Measurements from ENCODE around the gene APBA1.
"Not testable (repeated sequence)": the region's sequence is repeated elsewhere in the genome, so short reads cannot be mapped to it uniquely, and the experiment has no call there.

The APBA1 gene

GRCh38 chr9:69603656-69604055, 68.5 kb downstream of the APBA1 start:
- no peak for DNase-seq

- no peak for DNase-seq
These were observed 69.4 kb downstream of the APBA1 start for GRCh38 chr9:69602773-69603172.

GRCh38 chr9:69601698-69602097, 70.5 kb downstream of the APBA1 start:
- no peak for DNase-seq

DNA sequence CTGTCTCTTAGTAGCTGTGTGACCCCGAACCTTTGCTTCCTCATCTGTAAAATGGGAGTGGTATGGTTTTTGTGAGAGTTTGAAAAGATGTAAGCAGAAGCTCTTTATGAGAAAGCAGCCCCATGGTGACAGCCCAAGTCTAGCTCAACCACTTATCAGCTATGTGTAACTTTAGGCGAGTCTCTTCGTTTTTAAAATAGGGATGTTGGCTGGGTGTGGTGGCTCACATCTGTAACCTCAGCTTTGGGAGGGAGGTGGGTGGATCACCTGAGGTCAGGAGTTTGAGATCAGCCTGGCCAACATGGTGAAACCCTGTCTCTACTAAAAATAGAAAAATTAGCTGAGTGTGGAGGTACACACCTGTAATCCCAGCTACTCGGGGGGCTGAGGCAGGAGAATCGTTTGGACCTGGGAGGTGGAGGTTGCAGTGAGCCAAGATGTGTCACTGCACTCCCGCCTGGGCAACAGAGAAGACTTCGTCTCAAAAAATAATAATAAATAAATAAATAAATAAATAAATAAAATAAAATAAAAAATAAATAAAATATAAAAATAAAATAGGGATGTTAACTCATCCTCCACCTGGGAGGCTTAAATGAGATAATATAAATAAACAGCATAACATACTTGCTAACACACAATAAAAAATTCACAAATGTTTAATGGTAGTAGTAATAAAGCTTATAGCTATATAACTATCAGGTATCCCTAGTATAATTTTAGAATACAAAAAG, 71.7 kb downstream of the APBA1 start:
- no peak for DNase-seq

DNA sequence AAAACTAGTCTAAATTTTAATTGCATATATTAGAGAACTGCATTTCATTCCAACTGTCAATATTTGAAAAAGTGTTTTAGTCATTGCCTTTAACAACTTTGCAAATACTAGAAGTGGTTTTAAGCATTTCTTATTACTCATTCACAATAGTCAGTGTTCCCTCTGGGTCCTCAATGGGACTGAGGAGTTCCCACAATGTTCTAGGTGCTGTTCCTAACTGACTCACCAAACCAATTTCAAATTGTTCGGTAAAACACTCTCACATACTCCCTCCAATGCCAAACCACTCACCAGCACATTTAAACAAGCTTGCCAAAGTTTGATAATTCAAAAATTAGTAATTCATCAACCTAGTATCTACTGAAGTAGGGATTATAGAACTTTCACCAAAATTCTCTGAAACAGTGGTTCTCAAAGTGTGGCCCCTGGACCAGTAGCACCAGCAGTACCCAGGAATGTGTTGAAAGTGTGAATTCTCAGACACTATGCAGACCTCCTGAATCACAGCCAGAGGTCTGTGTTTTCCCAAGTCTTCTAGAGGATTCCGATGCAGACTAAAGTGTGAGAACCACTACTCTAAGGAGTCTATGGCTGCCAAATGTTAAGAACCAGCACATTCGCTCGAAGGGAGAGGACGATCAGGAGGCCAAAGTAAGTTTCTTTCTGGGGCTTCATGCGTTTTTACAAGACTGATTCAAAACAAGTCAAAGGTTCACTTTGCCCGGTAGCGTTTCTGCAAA, 72.8 kb downstream of the APBA1 start:
- no peak for DNase-seq

DNA sequence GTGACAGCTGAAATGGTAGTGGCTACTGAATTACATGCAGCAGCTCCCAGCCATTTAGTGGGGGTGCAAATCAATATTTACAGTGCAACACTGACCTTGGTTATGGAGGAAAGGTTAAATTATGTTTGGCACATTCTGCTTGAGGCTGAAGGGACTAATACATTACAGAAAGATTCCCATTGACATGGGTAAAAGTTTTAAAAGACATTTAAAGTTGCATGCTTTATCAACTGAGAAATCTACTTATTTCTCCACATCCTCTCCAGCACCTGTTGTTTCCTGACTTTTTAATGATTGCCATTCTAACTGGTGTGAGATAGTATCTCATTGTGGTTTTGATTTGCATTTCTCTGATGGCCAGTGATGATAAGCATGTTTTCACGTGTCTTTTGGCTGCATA, 75.3 kb downstream of the APBA1 start:
- not testable (repeated sequence) for DNase-seq

- no peak for DNase-seq
These were observed 78.0 kb downstream of the APBA1 start for GRCh38 chr9:69594180-69594579.

DNA sequence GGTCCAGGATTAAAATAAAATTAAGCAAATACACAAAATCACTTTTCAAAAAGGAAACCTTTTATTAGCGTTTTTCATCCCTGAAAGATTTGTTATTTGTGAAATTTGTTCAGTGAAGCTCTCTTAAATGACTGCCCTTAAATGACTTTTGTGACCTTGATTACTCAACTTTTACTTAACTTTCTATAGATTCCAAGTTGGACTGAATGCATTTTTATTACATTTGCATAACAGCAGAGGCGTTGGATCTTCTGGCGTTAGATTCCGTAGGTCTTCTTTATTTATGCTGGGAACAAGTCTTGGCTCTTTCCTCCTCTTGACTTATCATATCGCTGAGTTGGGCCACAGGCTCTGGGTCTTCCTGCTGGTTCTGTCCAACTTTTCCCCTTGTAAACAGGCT, 78.4 kb downstream of the APBA1 start:
- no peak for DNase-seq

- no peak for DNase-seq
These were observed 78.9 kb downstream of the APBA1 start for GRCh38 chr9:69593301-69593700.

DNA sequence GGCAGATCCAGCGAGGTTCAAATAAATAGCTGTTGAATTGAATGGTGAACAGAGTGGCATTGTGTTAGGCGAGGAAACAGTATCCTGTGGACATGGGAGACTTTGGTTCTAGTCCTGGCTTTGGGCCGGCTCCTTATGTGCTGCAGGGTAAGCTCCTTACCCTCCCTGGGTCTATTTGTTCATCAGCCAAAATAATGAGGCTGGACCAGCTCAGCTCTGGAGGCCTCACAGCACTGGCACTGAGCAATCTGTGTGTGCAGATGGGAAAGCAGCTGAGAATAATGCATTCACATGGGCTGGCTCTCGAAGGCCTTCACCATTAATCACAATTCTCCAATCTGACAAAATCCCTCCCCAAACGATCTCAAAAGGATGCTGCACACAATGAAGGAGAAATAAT, 81.9 kb downstream of the APBA1 start:
- DNase-seq: no peak

DNA sequence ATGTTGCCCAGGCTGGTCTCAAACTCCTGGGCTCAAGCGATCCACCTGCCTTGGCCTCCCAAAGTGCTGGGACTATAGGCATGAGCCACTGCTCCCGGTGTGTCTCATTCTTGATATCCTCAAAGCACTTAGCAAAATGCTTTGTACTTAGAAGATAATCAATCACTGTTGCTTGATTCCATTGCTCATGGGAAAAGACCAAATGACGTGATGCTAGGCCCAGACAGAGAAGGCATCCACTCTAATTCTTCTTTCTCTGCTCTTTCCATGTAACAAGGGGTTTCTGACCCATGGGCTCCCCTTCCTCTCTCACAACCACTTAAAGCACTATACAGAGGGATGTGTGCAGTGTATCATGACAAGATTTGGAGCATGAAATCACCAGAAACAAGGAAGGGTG, 83.0 kb downstream of the APBA1 start:
- DNase-seq: no peak

DNA sequence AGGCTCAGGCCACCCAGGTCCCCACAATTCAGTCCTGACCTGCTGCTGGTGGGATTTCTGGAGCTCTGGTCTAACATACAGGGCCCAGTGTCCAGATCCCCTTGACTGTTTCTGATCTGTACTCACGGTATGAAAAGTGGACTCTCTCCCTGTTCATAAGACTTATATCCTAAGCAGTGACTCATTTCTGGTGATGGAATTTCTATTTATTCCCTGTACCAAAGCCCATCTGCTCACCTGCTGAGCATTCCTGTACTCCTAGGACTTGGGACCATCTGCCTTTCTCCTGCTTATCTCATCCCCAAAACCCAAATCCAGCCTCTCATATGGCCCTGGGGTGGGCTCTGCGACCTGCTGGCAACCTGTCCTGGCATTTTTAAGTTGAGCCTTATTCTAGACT, 86.6 kb downstream of the APBA1 start:
- DNase-seq: no peak

- DNase-seq: no peak
These were observed 87.4 kb downstream of the APBA1 start for GRCh38 chr9:69584759-69585158.

DNA sequence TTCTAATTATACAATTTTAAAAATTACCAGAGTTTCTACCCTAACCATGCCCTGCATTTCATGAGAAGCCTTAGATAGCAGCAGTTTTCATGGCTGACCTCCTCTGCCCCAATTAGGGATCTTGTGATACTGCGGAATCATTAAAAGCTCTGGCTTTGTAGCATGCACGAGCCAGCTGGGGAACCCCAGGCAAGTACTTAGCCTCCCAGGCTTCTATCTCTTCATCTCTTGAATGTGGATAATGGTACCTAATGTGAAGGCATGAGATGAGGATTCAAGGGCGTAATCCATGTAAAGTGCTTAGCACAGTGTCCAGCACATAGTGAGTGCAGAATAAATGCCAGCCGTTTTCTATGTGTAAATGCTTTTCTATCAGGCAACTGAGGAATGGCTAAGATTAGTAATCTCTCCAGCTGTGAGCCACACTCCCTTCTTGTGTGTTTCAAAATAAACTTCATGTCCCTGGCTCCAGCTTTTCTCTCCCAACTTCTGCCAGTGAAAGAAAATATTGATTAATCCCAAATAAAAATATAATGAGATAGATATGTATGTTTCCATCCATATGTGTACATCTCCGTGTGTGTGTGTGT, 88.4 kb downstream of the APBA1 start:
- DNase-seq: no peak

DNA sequence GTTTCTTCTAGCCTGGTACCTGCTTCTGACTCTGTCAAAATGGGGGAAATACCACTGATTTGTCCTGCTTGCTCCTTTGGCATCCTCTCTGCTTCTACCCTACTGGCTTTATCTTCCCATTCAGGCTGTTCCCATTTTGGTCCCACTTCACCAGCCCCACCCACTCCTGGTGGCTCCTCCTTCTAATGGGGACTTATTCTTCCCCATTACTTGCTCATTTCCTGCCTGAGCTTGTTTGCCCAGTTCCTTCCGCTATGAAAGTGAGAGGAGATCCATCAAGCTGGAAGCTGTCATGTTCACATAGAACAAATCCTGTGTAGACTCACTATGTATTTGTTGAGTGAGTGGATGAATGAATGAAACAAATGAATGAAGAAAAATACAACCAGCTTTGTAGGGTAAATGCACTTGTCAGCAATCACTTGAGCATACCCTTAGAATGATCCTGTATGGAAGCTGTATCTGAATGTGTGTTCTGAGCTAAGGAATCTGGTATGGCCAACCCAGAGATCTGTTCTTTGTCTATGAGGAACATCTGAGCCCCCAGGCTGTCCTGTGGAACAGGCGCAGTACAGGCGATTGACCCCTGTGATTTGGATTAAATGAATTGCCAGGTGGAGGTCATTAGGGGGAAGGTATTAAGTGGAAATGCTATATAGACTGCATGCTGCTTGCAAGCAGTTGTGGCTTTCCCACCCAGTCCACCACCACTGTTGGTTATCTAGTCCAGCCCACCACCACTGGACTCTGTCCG, 89.5 kb downstream of the APBA1 start:
- peak; percentile 1 for DNase-seq

- DNase-seq: no peak
These were observed 90.2 kb downstream of the APBA1 start for GRCh38 chr9:69582018-69582417.

DNA sequence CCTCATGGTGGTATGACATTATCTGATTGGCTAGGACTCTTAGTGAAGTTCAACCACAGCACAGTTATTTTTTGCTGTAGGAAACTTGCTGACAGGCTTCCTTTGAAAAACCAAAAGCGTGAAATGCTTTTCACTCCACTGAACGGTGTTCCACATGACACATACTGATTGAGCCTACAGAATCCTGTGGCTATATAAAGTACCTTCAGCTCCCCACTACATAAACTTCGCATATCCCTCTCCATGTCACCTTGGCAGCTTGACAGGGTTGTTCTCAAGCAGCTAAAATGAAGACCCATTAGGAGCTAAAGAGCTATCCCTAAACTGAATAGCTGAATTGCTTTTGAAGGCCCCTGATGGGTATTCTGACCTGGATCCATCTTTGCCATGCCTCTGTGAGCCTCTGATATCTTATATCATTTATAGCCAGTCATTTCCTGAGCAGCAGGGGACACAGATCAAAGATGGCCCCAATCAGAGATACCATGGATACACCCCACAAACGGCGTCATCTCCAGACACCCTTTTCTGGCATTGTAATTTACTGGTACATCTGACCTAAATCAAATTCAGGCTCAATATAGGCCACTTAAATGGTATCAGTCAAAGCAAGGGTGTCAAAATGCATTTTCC, 91.5 kb downstream of the APBA1 start:
- no peak for DNase-seq

- DNase-seq: peak; percentile 6
These were observed 92.2 kb downstream of the APBA1 start for GRCh38 chr9:69579760-69580581.

DNA sequence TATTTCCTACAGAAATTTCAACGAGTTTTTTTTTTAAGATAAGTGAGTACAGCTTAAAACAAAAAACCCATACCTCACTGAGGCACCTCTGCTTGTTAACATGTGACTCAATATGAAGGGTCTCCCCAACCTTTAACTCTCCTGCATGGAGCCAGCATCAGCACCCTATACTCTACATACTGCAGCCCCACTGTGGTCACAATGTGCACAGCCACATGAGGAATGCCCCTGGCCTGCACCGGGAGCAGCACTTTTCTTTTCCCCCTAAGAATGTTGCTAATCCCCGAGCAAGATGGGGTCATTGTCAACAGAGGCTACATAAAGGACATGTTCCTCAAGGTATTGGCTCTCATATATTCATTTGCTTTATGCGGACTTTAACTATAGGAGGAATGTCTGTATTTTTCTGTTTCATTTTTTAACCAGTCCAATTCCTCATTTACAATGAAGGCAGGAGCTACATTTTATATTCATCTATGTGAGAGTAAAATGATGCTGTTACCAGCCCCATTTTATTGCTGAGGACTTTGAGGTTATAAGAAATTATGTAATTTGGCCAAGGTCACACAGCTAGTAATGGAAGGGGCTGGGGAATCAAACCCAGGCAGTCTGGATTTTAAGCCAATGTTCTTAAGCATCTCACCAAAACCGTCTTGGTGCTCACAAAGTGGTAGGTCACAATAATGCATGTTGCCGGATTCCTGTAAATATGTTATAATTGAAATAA, 93.0 kb downstream of the APBA1 start:
- no peak for DNase-seq

DNA sequence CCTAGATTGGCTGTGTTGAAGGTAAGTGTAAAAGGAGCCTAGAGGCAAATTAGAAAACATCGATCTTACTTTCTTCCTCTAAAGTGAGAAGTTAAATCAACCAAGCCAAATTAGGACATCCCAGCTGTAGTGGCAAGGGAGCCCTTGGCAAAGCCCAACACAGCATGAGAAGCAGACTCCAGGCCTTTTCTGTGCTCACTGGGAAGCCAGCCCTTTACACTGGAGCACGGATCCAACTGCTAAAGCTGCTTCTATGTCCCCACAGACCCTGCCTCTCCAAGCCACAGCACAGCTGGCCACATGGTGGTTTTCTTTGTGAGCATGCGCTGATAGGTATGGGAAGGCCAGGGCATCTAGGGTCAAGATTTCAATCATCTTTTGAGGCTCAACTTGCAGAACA, 94.1 kb downstream of the APBA1 start:
- DNase-seq: no peak

DNA sequence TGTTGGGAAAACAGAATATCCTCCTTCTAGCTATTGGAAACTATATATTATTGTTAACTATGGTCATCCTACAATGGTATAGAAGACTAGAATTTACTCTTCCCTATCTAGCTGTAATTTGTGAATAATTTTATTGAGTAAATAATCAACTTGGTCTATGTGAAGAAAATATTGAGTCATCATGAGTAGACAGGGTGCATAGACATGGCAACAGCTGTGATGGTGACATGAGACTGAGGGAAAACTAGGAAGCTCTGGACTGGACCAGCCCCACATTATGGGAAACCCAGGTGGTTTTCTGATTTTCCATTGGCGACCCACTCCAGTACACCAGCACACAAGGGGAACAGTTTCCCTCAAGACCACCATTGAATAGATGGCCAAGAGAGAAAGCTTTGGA, 95.0 kb downstream of the APBA1 start:
- DNase-seq: no peak
